Hepatocyte (in vitro differentiated cells): ENCODE results near the gene MACROD2. TPM values are rescaled to one million over a fixed set of nuclear protein-coding genes. Genes with fewer than 3 reads are reported as not detected.
"Not testable (repeated sequence)": the region's sequence is repeated elsewhere in the genome, so short reads cannot be mapped to it uniquely, and the experiment has no call there.

Source experiments
- DNase-seq: peaks from one replicate; pipeline ENCODE4 v3.0.0-alpha.2; 2016; ENCODE audit warnings: low spot score
- H2AFZ ChIP-seq: fragments of 200-600 bp; sonication (generic); 2 replicates; pipeline ENCODE4 v1.6.0; 2016; ENCODE audit warnings: antibody characterized with exemption, mild to moderate bottlenecking
- H3K27ac ChIP-seq: fragments of 200-600 bp; sonication (generic); 2 replicates; pipeline ENCODE4 v1.5.1; 2016; ENCODE audit warnings: mild to moderate bottlenecking
- H3K27me3 ChIP-seq: fragments of 200-600 bp; sonication (generic); 2 replicates; pipeline ENCODE4 v1.6.1; 2016
- H3K36me3 ChIP-seq: fragments of 200-600 bp; sonication (generic); replicated peaks from 2 replicates; pipeline ENCODE4 v1.5.1; 2016; ENCODE audit warnings: low read depth; ENCODE audit not compliant: insufficient read depth
- H3K4me1 ChIP-seq: fragments of 200-600 bp; sonication (generic); 2 replicates; pipeline ENCODE4 v1.5.1; 2016; ENCODE audit warnings: mild to moderate bottlenecking, moderate library complexity; ENCODE audit not compliant: insufficient read depth
- H3K4me2 ChIP-seq: fragments of 200-600 bp; sonication (generic); 2 replicates; pipeline ENCODE4 v1.6.0; 2016
- H3K4me3 ChIP-seq: fragments of 200-600 bp; sonication (generic); 2 replicates; pipeline ENCODE4 v1.5.1; 2016; ENCODE audit warnings: mild to moderate bottlenecking
- H3K79me2 ChIP-seq: fragments of 200-600 bp; sonication (generic); 2 replicates; pipeline ENCODE4 v1.6.0; 2017; ENCODE audit warnings: mild to moderate bottlenecking
- H3K9me2 ChIP-seq: fragments of 200-600 bp; sonication (generic); replicated peaks from 2 replicates; pipeline ENCODE4 v1.6.0; 2017; ENCODE audit warnings: mild to moderate bottlenecking; ENCODE audit not compliant: insufficient read depth
- H3K9me3 ChIP-seq: fragments of 200-600 bp; sonication (generic); 2 replicates; pipeline ENCODE4 v1.5.1; 2016; ENCODE audit warnings: low read depth, mild to moderate bottlenecking
- H4K20me1 ChIP-seq: fragments of 200-600 bp; sonication (generic); 2 replicates; pipeline ENCODE4 v1.6.0; 2016; ENCODE audit warnings: mild to moderate bottlenecking; ENCODE audit not compliant: insufficient read depth, poor library complexity, severe bottlenecking
- EZH2 ChIP-seq: fragments of 200-600 bp; sonication (generic); IDR thresholded peaks from 2 replicates; pipeline ENCODE4 v1.6.1; 2016; ENCODE audit warnings: antibody characterized with exemption, mild to moderate bottlenecking, borderline replicate concordance
- EZH2phosphoT487 ChIP-seq: fragments of 200-600 bp; sonication (generic); IDR thresholded peaks from one replicate; pipeline ENCODE4 v1.6.1; 2018; ENCODE audit warnings: antibody characterized with exemption, mild to moderate bottlenecking, low read depth, moderate library complexity; ENCODE audit not compliant: unreplicated experiment, severe bottlenecking
- whole genome bisulfite sequencing: methylation state at CpG from one replicate; pipeline ENCODE4 v1.1.6; 2016; ENCODE audit warnings: low lambda C conversion rate; ENCODE audit errors: missing lambda C conversion rate; 5-methylcytosine and 5-hydroxymethylcytosine counted together
- polyA plus RNA-seq: library from polyadenylated mRNA; unstranded; fragments of >200 nt; fragmentation: Nextera tagmentation; extraction: Ambion mirVana; gene quantifications from 2 replicates; pipeline ENCODE4 v1.2.1, GENCODE V29; 2016
- total RNA-seq: library from RNA; depleted of rRNA; stranded (reverse); fragments of >200 nt; gene quantifications from 2 replicates; pipeline ENCODE4 v1.2.3, GENCODE V29; 2014
- TF ChIP-seq, protein P1 (sequence below): fragments of 200-600 bp; sonication (generic); IDR thresholded peaks from 2 replicates; pipeline ENCODE4 v1.5.1; 2016; ENCODE audit warnings: antibody characterized with exemption, mild to moderate bottlenecking; ENCODE audit not compliant: poor library complexity

The MACROD2 gene
- total and polyA plus RNA-seq, 2 experiments from 2014 or later, result 2.4 to 3.1 TPM

DNA sequence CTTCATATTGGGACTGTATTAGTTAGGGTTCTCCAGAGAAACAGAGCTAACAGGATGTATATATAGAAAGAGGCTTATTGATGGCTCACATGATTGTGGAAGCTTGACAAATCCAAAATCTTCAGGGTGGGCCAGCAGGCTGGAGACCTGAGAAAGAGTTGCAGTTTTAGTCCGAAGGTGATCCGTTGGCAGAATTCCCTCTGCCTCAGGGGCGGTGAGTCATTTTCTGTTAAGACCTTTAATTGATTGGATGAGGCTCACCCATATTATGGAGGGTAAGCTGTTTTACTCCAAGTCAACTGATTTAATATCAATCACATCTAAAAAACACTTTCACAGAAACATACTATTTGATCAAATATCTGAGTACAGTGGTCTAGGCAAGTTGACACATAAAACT, 228.5 kb downstream of the MACROD2 start:
- Histone ChIP-seq H2AFZ (no peak overlapping the region), H3K9me2 (no peaks in the 10 kb centered on the region), H3K79me2 (no peaks in the 10 kb centered on the region), H4K20me1 (no peaks in the 10 kb centered on the region), H3K36me3 (no peaks in the 10 kb centered on the region), H3K27me3 (no peaks in the 10 kb centered on the region), H3K4me3 (no peak overlapping the region), H3K4me2 (no peak overlapping the region), H3K4me1 (no peaks in the 10 kb centered on the region), H3K9me3 (no peaks in the 10 kb centered on the region), H3K27ac (no peak overlapping the region)
- no peak for TF ChIP-seq EZH2
- TF ChIP-seq, protein P1, sequence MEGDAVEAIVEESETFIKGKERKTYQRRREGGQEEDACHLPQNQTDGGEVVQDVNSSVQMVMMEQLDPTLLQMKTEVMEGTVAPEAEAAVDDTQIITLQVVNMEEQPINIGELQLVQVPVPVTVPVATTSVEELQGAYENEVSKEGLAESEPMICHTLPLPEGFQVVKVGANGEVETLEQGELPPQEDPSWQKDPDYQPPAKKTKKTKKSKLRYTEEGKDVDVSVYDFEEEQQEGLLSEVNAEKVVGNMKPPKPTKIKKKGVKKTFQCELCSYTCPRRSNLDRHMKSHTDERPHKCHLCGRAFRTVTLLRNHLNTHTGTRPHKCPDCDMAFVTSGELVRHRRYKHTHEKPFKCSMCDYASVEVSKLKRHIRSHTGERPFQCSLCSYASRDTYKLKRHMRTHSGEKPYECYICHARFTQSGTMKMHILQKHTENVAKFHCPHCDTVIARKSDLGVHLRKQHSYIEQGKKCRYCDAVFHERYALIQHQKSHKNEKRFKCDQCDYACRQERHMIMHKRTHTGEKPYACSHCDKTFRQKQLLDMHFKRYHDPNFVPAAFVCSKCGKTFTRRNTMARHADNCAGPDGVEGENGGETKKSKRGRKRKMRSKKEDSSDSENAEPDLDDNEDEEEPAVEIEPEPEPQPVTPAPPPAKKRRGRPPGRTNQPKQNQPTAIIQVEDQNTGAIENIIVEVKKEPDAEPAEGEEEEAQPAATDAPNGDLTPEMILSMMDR, result no peak
- no peak for TF ChIP-seq EZH2phosphoT487
- 62% methylated on average over 3 of the region's 3 CpGs for WGBS
- no peak for DNase-seq

DNA sequence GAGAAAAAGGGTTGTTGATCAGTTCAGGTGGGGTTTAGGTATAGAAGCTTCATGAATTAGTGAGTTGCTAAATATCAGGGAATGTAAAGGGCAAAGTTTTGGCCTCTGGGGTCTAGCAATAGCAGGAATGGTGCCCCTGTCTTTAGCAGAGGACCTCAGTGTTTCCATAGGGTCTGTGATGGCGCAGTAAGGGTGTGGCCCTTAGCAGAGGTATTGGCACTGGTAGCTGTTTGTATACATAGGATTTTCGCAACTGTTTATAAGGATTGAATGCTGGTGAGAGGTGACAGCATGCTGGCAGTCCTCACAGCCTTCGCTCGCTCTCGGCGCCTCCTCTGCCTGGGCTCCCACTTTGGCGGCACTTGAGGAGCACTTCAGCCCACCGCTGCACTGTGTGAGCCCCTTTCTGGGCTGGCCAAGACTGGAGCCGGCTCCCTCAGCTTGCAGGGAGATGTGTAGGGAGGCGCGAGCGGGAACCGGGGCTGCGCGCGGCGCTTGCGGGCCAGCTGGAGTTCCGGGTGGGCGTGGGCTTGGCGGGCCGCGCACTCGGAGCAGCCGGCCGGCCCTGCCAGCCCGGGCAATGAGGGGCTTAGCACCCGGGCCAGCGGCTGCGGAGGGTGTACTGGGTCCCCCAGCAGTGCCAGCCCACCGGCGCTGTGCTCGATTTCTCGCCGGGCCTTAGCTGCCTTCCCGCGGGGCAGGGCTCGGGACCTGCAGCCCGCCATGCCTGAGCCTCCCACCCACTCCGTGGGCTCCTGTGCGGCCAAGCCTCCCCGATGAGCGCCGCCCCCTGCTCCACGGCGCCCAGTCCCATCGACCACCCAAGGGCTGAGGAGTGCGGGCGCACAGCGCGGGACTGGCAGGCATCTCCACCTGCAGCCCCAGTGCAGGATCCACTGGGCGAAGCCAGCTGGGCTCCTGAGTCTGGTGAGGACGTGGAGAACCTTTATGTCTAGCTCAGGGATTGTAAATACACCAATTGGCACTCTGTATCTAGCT, 231.0 kb downstream of the MACROD2 start:
- not testable (repeated sequence) for H3K27me3 ChIP-seq, H3K4me2 ChIP-seq, DNase-seq, H3K79me2 ChIP-seq, H3K4me1 ChIP-seq, H2AFZ ChIP-seq, H3K9me2 ChIP-seq, H3K4me3 ChIP-seq, H3K27ac ChIP-seq, H3K36me3 ChIP-seq, H3K9me3 ChIP-seq, H4K20me1 ChIP-seq
- WGBS, result 94% methylated on average over 32 of the region's 53 CpGs

DNA sequence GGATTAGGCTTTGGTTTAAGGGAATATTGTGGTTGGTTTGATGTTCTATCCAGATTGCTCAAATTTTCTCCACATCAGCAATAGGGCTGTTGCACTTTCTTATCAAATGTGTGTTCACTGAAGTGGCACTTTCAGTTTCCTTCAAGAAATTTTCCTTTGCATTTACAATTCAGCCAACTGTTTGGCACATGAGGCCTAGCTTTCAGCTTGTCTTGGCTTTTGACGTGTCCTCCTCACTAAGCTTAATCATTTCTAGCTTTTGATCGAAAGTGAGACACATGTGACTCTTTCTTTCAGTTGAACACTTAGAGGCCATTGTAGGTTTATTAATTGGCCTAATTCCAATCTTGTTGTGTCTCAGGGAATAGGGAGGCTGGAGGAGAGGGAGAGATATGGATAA, 237.3 kb downstream of the MACROD2 start:
- no peak overlapping the region for H3K27ac ChIP-seq
- H3K79me2 ChIP-seq, result no peaks in the 10 kb centered on the region
- no peaks in the 10 kb centered on the region for H3K9me2 ChIP-seq
- H3K36me3 ChIP-seq, result no peaks in the 10 kb centered on the region
- no peak overlapping the region for H3K4me2 ChIP-seq
- no peak for DNase-seq
- H3K4me1 ChIP-seq, result no peaks in the 10 kb centered on the region
- 94% methylated on average over 2 of the region's 2 CpGs for WGBS
- H4K20me1 ChIP-seq, result no peaks in the 10 kb centered on the region
- H3K27me3 ChIP-seq, result no peaks in the 10 kb centered on the region
- TF ChIP-seq, protein P1, result no peak
- TF ChIP-seq EZH2, result no peak
- TF ChIP-seq EZH2phosphoT487, result no peak
- H3K4me3 ChIP-seq, result no peak overlapping the region
- H3K9me3 ChIP-seq, result no peaks in the 10 kb centered on the region
- H2AFZ ChIP-seq, result no peak overlapping the region

DNA sequence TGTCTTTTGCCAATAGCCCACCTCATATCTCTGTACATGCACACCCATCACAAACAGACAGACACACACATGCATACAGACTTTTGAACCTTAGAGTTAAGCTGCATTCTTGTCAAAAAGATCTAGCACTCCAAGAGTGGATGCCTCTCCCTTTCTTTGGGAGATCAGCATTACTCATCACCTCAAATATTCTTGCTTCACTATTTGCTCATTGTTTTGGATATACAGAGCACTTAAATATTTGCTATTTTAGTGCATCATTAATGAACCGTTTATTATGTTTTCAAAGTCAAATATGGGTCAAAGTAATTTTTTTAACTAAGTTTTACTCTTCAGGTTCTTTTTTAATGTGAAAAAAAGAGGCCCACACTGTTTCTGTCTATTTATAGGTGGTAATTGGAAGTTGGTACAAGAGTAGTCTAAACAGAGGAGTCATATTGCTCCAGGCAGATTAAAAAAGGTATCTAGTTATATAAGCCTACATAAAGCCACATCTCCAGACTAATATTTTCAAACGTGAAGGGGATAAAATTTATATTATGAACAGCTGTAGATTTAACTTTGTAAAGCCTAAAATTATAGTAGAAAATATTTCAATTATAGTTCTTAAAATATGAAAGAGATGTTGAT, 239.5 kb downstream of the MACROD2 start:
- H3K9me2 ChIP-seq, result no peaks in the 10 kb centered on the region
- no peak overlapping the region for H3K27ac ChIP-seq
- H3K4me3 ChIP-seq, result no peak overlapping the region
- DNase-seq, result no peak
- no peaks in the 10 kb centered on the region for H3K36me3 ChIP-seq
- no peak overlapping the region for H3K4me2 ChIP-seq
- TF ChIP-seq EZH2 (no peak), EZH2phosphoT487 (no peak)
- TF ChIP-seq, protein P1, result no peak
- no peak overlapping the region for H2AFZ ChIP-seq
- no peaks in the 10 kb centered on the region for H3K9me3 ChIP-seq
- H3K79me2 ChIP-seq, result no peaks in the 10 kb centered on the region
- WGBS, result 54% methylated on average over 2 of the region's 2 CpGs
- no peaks in the 10 kb centered on the region for H3K27me3 ChIP-seq
- no peaks in the 10 kb centered on the region for H3K4me1 ChIP-seq
- no peaks in the 10 kb centered on the region for H4K20me1 ChIP-seq
